Fibroblast of lung (primary cell): Measurements from ENCODE around the gene TMEM132D. TPM values are rescaled to one million over a fixed set of nuclear protein-coding genes. Genes with fewer than 3 reads are reported as not detected.

ENCODE experiments used
- DNase-seq, 2 donors: peaks; one replicate each; pipeline versions ENCODE4 v3.0.0 to v3.0.0-alpha.2; 2010; ENCODE audit warnings: low read depth in 2 of 2
- H2AFZ ChIP-seq: 2 replicates; pipeline ENCODE4 v1.5.1; 2012; ENCODE audit warnings: low read length, control low read depth, inconsistent platforms
- H3K27ac ChIP-seq: 2 replicates; pipeline ENCODE4 v1.5.1; 2011; ENCODE audit warnings: low read length, control low read depth; ENCODE audit not compliant: insufficient read depth
- H3K27me3 ChIP-seq: 2 replicates; pipeline ENCODE4 v1.5.1; 2011; ENCODE audit warnings: mild to moderate bottlenecking, low read length; ENCODE audit not compliant: control insufficient read depth, insufficient read depth
- H3K36me3 ChIP-seq: 2 replicates; pipeline ENCODE4 v1.5.1; 2011; ENCODE audit warnings: low read length; ENCODE audit not compliant: control insufficient read depth, insufficient read depth
- H3K4me1 ChIP-seq: 2 replicates; pipeline ENCODE4 v1.5.1; 2011; ENCODE audit warnings: low read length; ENCODE audit not compliant: control insufficient read depth, insufficient read depth; ENCODE audit errors: extremely low read depth
- H3K4me2 ChIP-seq: 2 replicates; pipeline ENCODE4 v1.5.1; 2011; ENCODE audit warnings: low read length, control low read depth; ENCODE audit not compliant: insufficient read depth; ENCODE audit errors: extremely low read depth
- H3K4me3 ChIP-seq, 4 experiments: fragments of 200-600 bp in 1 of 4; sonication (generic) in 1 of 4; replicated peaks in 1 of 4; 2 replicates each; pipeline ENCODE4 v1.5.1; 2011 to 2016; ENCODE audit warnings: low read length in 4 of 4, low read depth in 3 of 4, mild to moderate bottlenecking in 3 of 4, control low read depth in 2 of 4, inconsistent platforms in 1 of 4, mixed read lengths in 1 of 4; ENCODE audit not compliant: insufficient read depth in 1 of 4; ENCODE audit errors: control extremely low read depth in 1 of 4
- H3K79me2 ChIP-seq: 2 replicates; pipeline ENCODE4 v1.5.1; 2012; ENCODE audit warnings: mild to moderate bottlenecking, low read length, inconsistent platforms; ENCODE audit not compliant: control insufficient read depth, insufficient read depth
- H3K9ac ChIP-seq: 2 replicates; pipeline ENCODE4 v1.5.1; 2011; ENCODE audit warnings: mild to moderate bottlenecking, low read length, control low read depth; ENCODE audit not compliant: insufficient read depth
- H3K9me3 ChIP-seq: 2 replicates; pipeline ENCODE4 v1.5.1; 2012; ENCODE audit warnings: low read depth, low read length; ENCODE audit not compliant: control insufficient read depth, insufficient read depth
- H4K20me1 ChIP-seq: 2 replicates; pipeline ENCODE4 v1.5.1; 2011; ENCODE audit warnings: low read length; ENCODE audit not compliant: control insufficient read depth, insufficient read depth; ENCODE audit errors: extremely low read depth
- CTCF ChIP-seq, 2 donors: IDR thresholded peaks in 1 of 2; conservative IDR thresholded peaks in 1 of 2; 1 replicate in 1 of 2; 2 replicates in 1 of 2; pipeline ENCODE4 v1.5.1; 2011 to 2012; ENCODE audit warnings: low read length in 2 of 2, control low read depth in 1 of 2, inconsistent platforms in 1 of 2, low read depth in 1 of 2, mild to moderate bottlenecking in 1 of 2
- EZH2 ChIP-seq: IDR thresholded peaks from 2 replicates; pipeline ENCODE4 v1.5.1; 2012; ENCODE audit warnings: low read length, control low read depth, mild to moderate bottlenecking; ENCODE audit errors: missing control alignments
- polyA plus RNA-seq, 2 donors: library from polyadenylated mRNA; depleted of rRNA in 1 of 2; stranded (reverse) in 1 of 2; unstranded in 1 of 2; fragments of >200 nt; gene quantifications; 2 replicates each; pipeline ENCODE4 v1.2.1, GENCODE V29; 2011 to 2012; ENCODE audit warnings: missing spikeins in 1 of 2
- total RNA-seq: library from RNA; depleted of rRNA; stranded (reverse); fragments of >200 nt; gene quantifications from 2 replicates; pipeline ENCODE4 v1.2.1, GENCODE V29; 2014

TMEM132D gene
- total and polyA plus RNA-seq, 2 donors (not counting 1 experiment from before 2014, with no cell fraction given), result not detected

GRCh38 chr12:129366656-129367055, 537.2 kb downstream of the TMEM132D start:
- Histone ChIP-seq H3K4me3 (no peak overlapping the region), H3K4me1 (no peaks in the 10 kb centered on the region), H4K20me1 (no peaks in the 10 kb centered on the region), H3K4me2 (no peak overlapping the region), H3K79me2 (no peaks in the 10 kb centered on the region), H3K36me3 (no peaks in the 10 kb centered on the region), H2AFZ (no peak overlapping the region), H3K27me3 (no peaks in the 10 kb centered on the region), H3K9ac (no peak overlapping the region), H3K27ac (no peak overlapping the region), H3K9me3 (no peaks in the 10 kb centered on the region)
- DNase-seq, result no peak
- TF ChIP-seq CTCF (conservative IDR thresholded peaks at IDR 0.05 in 1 of 2, IDR thresholded peaks at IDR 0.05 in 1 of 2; ENCODE audit: low read depth in 1 of 2, low read length in 2 of 2) (no peak), EZH2 (no peak)

GRCh38 chr12:129363041-129363440, 540.8 kb downstream of the TMEM132D start:
- H3K4me1 ChIP-seq, result no peaks in the 10 kb centered on the region
- no peaks in the 10 kb centered on the region for H3K36me3 ChIP-seq
- no peaks in the 10 kb centered on the region for H3K9me3 ChIP-seq
- no peak overlapping the region for H3K4me2 ChIP-seq
- no peak overlapping the region for H3K4me3 ChIP-seq
- no peaks in the 10 kb centered on the region for H3K79me2 ChIP-seq
- H3K9ac ChIP-seq, result no peak overlapping the region
- DNase-seq, result no peak
- TF ChIP-seq EZH2, result no peak
- no peak for TF ChIP-seq CTCF (conservative IDR thresholded peaks at IDR 0.05 in 1 of 2, IDR thresholded peaks at IDR 0.05 in 1 of 2; ENCODE audit: low read depth in 1 of 2, low read length in 2 of 2)
- no peak overlapping the region for H3K27ac ChIP-seq
- no peaks in the 10 kb centered on the region for H3K27me3 ChIP-seq
- H2AFZ ChIP-seq, result no peak overlapping the region
- no peaks in the 10 kb centered on the region for H4K20me1 ChIP-seq

GRCh38 chr12:129357233-129357632, 546.6 kb downstream of the TMEM132D start:
- no peak for DNase-seq
- H3K4me3 ChIP-seq, result no peak overlapping the region
- no peaks in the 10 kb centered on the region for H3K36me3 ChIP-seq
- no peaks in the 10 kb centered on the region for H3K9me3 ChIP-seq
- TF ChIP-seq CTCF (conservative IDR thresholded peaks at IDR 0.05 in 1 of 2, IDR thresholded peaks at IDR 0.05 in 1 of 2; ENCODE audit: low read depth in 1 of 2, low read length in 2 of 2) (no peak), EZH2 (no peak)
- no peak overlapping the region for H3K27ac ChIP-seq
- H3K27me3 ChIP-seq, result no peaks in the 10 kb centered on the region
- no peak overlapping the region for H3K4me2 ChIP-seq
- H4K20me1 ChIP-seq, result no peaks in the 10 kb centered on the region
- H3K4me1 ChIP-seq, result no peaks in the 10 kb centered on the region
- no peak overlapping the region for H2AFZ ChIP-seq
- H3K9ac ChIP-seq, result no peak overlapping the region
- no peaks in the 10 kb centered on the region for H3K79me2 ChIP-seq
